SK-N-SH treated with all-trans-retinoic acid at 6 μM for 48 hours (cell line): Measurements from ENCODE around the gene GAMT.

Experiments
- GLIS3 ChIP-seq: fragments of 250-450 bp; sonication (Bioruptor Pico); IDR thresholded peaks from 2 replicates; pipeline ENCODE4 v1.5.0; 2020; ENCODE audit warnings: mild to moderate bottlenecking, moderate library complexity
- TF ChIP-seq, protein P1 (sequence below): fragments of 250-450 bp; sonication (Bioruptor Pico); IDR thresholded peaks from 2 replicates; pipeline ENCODE4 v1.5.1; 2020; ENCODE audit warnings: low read depth, mild to moderate bottlenecking, moderate library complexity

DNA sequence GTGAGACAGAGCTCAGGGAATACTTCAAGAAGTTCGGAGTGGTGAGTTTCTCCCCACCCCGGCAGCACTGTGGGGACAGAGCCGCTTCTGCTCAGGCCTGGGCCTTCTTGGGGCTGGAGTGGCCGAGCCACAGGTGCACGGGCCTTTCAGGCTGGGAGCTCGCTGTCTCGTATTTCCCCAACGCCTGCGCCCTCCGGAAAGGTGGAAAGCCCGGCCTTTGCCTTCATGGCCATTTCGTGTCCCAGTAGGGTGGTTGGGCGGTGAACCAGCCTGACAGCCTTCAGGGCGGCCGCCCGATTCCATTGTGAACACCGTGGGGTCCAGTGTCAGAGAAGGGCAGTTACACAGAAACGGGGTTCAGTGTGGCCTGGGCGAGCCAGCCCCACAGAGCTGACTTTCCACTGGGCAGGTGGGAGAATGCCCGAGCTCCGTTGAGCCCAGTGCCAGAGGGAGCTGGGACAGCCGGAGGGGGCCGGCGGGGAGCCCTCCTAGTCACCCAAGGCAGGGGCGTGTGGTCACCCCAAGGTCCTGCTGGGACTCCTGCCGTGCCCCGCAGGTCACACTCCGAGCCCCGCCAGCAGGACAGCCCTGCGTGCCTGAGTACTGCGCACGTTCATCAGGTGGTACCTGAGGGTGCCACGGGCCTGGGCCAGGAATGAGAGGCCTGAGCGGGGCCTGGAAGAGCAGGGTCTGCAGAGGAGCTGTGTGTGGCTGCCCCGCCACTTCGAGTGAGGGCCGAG is 20.0 kb upstream of the GAMT start:
- no peak for TF ChIP-seq GLIS3 (CRISPR knock-in tag)
- TF ChIP-seq, protein P1, sequence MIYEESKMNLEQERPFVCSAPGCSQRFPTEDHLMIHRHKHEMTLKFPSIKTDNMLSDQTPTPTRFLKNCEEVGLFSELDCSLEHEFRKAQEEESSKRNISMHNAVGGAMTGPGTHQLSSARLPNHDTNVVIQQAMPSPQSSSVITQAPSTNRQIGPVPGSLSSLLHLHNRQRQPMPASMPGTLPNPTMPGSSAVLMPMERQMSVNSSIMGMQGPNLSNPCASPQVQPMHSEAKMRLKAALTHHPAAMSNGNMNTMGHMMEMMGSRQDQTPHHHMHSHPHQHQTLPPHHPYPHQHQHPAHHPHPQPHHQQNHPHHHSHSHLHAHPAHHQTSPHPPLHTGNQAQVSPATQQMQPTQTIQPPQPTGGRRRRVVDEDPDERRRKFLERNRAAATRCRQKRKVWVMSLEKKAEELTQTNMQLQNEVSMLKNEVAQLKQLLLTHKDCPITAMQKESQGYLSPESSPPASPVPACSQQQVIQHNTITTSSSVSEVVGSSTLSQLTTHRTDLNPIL (CRISPR knock-in tag): no peak
